GM18505 (cell line): ENCODE data around the gene ATP8B3.

ENCODE experiments used
- ATAC-seq: cut with Tn5 transposase; IDR thresholded peaks from one replicate; pipeline ENCODE4 v1.9.1; 2021; ENCODE audit not compliant: unreplicated experiment
- POLR2A ChIP-seq: IDR thresholded peaks from 4 replicates; pipeline ENCODE4 v1.6.1; 2011; ENCODE audit warnings: borderline replicate concordance; ENCODE audit not compliant: insufficient read depth, insufficient read length; ENCODE audit errors: extremely low read depth

Gene ATP8B3

DNA sequence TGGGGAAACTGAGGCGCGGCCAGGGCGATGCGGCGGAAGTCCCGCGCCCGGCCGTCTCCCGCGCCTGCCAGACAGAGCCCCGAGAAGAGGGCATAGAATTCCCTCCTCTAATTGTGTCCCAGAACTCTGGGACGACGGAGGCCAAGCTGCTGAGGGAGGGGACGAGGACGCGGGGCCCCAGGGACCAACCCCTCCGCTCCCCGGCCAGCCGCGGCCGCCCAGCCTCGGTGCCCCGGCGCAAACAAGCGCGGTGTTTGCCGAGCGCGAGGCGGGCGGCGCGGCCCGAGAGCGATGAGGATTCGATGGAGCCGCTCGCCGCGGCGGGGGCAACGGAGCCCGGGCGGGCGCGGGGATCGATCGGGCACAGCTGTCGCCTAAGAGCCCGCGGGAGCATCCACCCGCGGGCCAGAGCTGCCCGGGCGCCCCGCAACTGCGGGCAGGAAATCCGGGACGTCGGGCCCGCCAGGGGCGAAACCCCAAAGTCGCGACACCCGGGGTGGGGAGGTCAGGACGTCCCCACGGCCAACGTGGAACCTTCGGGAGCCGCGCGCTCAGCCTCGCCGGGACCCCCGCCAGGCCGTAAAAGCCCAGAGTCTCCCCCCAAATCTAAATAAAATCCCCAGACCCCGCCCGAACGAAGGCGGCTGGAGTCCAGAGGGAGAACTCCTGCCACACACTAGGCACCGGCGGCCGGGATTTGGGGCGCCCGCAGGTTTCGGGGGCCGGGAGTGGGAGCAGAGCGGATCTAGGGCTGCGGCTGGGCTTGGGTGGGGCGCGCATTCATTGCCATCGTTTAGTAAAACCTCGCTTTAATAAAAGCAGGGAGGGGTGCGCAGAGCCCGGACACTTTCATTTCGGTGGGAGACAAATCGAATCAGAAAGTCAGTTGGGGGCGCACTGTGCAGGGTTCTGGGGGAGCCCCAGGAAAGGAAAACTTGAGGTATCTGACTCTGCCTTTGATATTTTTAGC is 62.4 kb downstream of the ATP8B3 start:
- no peak for ATAC-seq
- no peak for TF ChIP-seq POLR2A

DNA sequence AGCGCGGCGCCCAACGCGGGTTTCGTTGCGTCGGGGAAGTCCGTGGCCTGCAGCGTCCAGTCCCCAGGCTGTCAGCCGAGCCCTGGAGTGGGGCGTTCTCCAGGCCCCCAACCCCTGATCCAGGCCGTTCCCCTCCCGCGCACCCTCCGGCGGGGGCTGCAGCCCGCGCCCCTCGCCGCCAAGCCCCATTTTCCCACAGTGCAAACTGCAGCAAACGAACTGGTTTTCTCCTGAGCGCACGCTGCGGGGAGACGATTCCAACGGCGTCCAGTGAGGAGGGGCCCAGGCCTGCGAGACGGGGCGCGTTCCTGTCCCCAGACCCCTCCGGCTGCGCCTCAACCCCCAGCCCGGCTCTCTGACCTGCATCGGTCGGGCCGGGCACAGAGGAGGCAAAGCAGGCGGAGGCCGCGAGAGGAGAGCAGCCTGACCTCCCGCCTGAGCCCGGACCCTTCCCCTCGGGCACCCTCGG is 63.2 kb downstream of the ATP8B3 start:
- no peak for TF ChIP-seq POLR2A
- no peak for ATAC-seq

DNA sequence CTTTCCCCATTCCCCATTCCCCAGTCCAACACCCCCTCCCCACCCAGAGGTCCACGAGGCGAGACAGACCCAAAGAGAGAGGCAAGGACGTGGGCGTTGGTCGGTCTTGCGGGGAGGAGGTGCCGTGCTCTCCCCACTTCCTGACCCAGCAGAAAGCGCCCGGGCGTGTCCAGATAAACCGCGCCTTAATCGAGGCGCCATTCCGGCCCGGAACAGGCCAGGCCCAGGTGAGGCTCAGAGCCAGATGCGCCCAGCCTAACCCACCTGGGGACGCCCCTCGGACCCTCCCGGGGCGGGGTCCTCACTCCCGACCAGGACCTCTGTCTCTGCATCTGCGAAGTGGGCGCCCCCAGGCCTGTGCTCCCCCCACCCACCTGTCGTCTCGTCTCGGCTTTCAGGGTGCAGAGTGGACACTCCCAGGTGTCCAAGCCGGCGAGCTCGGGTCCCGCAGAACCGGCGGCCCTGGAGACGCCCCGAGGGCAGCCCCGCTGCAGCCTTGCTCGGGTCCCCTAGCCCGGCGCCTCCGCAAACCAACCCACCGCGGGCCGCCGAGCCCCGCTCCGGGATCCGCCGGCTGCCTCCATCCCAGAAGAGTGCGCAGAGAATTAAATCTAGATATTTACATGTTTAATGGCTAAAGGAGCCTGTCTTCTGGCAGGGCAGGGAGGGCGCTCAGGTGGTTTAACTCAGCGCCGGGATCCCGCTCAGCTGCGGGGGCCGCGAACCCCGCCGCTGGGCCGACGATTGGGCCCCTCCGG is 63.8 kb downstream of the ATP8B3 start:
- ATAC-seq = no peak

DNA sequence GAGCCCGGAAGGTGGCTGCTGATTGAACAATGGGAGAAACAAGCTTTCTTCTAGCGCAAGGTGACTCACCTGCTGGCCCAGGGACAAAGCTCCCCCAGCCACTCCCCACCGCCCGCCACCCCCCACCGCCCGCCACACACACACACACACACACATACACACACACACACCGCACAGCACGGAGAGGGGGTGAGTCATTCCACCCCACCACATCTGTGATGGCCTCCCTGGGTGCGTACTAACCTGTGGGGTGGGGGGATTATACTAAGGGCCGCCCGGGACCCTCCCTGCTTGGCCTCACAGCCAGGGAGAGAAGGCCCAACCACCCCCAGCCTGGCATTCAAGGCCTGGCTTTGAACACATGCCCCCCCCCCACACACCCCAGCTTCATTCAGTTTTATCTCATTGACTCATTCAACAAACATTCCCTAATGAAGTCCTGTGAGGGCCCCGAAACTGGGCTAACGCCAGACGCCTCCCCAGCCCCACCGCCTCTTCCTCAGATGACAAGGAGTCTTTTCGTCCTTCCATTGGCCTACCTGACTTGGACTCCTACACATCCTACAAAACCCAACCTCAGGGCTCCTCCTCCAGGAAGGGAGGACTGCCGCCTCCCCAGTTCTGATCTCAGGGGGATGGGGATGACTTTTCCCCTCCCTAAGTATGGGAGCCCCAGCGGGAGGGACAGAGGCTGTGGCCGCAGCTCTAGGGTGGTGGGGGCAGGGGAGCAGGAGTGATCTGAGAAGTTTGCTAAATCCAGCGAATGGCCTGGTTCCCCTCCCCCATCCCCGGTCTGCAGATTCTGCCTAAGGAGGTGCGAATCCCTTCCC is 64.6 kb downstream of the ATP8B3 start:
- no peak for TF ChIP-seq POLR2A
- no peak for ATAC-seq

More for the DNA sequence above, 63.8 kb downstream of the ATP8B3 start:
- TF ChIP-seq POLR2A = no peak

DNA sequence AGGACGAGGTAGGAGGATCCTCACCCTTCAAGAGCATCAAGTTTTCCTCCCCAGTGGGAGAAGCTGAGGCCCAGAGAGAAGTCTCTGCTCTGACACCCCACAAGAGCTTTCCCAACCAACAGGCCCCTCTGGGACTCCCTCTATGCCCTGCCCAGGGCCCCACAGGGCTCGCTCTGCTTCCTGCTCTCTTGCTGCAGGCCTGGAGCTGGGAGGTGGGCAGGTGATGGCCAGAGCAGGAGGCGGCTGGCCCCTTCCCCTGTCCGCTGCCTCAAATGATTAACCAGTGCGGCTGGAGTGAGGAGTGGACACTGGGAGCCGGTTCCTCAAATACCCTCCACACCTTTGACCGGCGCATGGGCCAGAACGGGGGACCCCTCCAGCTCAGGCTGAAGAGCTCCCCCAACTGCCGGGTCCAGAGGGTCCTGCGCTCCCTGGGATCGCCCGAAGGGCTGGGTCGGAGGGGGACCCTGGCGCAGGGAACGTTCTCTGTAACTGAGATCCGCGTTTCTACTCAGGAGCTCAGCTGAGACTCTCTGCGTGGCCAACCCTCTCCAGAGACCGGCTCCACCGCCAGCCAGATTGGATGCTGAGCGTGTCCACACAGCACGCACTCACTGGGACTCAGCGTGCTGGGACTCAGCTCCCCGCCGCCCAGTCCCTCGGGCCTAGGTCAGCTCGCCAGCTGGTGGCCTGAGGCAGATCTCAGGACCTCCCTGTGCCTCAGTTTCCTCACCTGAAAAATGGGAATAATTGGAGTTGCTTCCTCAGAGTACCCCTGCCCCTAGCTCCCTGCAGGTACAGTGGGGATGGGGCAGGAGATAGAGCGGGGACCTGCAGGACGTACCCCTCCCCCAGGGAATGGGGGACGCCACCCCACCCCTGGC is 65.4 kb downstream of the ATP8B3 start:
- no peak for ATAC-seq
- TF ChIP-seq POLR2A = no peak

DNA sequence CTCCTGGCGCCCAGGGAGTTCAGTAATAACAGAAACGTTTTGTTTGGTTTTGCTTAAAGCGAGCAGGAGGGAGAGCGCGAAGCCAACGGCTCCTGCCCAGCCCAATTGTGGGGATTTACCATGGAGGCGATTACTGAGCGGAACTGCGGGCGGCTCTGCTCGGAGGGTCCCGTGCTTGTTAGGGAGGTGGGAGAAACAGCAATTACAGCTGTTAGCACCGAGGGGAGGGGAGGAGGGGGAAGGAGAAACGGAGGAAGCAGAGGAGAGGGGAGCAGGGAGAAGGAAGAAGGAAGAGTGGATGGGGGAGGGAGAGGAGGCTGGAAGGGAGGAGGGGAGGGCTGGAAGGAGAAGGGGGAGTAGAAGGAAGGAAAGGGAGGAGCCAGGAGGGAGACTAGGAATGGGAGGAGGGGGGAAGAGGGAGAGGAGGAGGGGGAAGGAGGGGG is 66.5 kb downstream of the ATP8B3 start:
- no peak for ATAC-seq
- TF ChIP-seq POLR2A = no peak

DNA sequence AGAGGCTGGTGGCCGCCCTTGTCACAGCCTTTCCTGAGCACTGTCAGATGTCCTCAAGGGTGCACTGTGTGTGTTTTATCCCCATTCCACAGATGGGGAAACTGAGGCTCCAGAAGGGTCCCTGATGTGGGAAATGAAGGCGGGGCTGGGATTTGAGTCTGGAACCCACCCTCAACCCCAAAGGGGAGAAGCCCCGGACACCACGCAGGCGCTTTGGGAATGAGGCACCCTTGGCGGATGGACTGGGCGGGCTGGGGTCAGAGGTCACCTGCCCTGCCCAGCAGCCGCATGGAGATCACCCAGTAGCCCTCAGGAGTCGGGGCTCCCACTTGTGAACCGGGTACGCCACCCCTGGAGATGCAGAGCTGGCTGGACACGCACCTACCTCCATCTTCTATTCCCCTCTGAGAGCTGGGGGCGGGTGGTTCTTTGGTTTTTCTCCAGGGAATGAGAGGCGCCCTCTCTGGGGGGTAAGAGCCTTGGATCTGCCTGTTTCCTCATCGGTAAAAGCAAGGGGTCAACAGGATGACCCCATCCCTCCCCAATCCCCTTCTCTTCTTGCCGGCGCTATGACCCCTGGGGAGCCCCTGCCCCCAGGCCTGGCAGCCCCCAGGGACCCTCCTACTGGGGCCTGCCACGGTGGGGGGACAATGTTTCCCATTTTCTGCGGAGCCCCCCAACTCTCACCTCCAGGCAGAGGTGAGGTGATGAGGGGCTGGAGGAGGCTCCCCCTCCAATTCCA is 67.1 kb downstream of the ATP8B3 start:
- no peak for ATAC-seq
- no peak for TF ChIP-seq POLR2A

DNA sequence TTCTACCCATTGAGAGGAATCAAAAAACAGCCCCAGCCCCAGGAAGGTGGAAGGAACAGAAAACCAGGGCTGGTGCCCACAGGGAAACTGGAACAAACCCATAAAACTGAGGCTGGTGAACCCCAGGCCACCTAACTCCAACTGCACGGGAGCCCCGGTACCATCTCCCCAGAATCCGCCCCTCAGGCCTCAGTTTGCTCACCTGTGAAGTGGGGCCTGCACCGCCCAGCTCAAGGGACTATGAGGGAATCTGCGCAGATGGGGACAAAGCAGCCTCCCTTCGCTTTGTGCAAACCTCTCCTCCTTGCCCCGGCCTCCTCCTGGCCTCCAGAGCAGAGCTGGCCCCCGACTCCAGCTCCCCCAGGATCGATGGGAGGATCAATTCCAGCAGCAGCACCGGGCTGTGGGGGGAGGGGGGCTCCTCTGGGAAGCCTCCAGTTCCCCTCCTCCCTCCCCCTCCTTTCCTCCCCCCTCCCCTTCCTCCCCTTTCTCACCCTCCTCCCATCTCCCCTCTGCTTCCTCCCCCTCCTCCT is 67.9 kb downstream of the ATP8B3 start:
- TF ChIP-seq POLR2A = no peak
- no peak for ATAC-seq

DNA sequence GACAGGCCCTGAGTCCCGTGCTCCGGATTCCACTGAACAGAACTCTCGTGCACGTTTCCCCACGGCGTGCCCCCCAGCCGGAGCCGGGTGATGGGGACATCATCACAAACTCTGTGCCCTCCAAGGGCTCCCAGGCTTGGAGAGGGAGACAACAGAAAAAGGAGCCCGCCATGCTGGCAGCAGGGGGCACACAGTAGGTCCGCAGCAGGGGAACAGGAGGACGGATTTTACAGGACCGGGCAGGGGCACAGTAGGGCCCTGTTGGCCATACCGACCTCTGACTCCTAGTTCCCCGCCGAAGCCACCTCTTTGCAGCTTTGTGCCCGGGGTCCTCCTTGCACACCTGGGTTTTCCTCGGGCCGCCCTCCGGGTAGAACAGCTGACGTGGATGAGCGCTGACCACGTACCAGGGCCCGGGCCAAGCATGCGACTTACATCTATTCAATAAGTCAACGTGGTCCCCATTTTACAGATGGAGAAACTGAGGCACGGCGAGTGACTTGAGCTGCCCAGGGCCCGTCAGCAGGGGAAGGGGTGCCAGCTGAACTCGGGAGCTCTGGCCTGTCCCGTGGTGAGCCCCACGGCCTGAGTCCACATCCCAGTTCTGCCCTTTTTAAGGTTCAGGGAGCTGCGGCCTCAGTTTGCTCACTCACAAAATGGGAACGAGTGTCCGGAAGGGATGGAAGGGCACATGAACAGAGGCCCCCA is 68.9 kb downstream of the ATP8B3 start:
- no peak for TF ChIP-seq POLR2A
- no peak for ATAC-seq

DNA sequence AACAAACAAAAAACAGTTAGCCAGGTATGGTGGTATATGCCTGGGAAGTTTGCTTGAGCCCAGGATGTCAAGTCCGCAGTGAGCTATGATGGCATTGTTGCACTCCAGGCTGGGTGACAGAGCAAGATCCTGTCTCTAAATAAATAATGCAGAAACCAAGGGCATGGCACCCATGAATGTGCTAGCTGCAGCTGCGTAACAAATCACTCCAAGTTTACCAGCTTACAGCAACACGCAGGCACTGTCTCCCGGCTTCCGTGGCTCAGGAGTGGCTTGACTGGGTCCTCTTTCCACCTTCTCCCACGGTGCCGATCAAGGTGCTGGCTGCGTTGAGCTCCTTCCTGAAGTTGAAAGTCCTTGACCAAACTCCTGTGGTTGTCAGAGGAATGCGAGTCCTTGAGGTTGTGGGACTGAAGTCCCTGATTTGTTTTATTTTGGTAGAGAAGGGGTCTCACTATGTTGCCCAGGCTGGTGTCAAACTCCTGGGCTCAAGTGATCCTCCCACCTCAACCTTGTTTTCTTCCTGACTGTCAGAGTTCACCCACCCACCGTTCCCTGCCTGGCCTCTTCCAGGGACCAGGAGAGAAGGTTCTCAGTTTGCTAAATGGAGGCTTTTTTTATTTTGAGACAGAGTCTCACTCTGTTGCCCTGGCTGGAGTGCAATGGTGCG is 72.0 kb downstream of the ATP8B3 start:
- ATAC-seq = no peak
- TF ChIP-seq POLR2A = no peak
